NCI-H226 (cell line): Measurements from ENCODE around the gene QSOX2.

Experiments used
- DNase-seq: peaks from one replicate; pipeline ENCODE4 v3.0.0-alpha.2; 2015

The QSOX2 gene

DNA sequence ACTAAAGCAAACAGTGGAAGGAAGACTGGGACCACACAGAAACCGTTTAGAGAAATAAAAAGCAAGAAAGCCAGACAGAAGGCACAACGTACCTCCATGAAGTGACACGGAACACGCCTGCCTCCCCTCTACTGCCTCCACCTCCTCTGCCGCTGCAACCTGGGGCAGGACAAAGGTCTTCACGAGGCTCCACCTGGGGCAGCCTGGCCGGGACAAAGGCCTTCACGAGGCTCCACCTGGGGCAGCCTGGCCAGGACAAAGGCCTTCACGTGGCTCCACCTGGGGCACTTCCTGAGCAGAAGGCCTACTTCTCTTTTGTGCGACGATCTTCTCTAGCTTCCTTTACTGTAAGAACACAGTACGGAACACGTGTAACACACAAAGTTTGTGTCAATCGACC lies 11.7 kb downstream of the QSOX2 start:
- no peak for DNase-seq

DNA sequence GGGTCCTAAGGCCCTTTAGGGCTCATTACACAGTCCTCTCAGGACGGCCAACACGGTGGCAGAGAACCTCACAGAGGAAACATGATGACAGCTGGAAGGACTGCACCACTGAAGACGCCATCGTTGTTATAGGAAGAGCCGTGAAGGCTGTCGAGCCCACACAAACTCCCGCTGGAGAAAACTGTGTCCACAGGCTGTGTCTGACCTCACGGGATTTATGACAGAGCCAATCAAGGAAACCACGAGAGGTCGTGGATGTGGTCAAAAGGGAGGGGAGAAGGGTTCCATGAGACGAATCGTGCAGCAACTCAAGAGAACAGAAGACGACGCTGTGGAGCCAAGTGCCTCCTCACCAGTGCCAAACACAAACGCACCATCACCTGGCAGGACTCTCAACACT lies 12.2 kb downstream of the QSOX2 start:
- no peak for DNase-seq

DNA sequence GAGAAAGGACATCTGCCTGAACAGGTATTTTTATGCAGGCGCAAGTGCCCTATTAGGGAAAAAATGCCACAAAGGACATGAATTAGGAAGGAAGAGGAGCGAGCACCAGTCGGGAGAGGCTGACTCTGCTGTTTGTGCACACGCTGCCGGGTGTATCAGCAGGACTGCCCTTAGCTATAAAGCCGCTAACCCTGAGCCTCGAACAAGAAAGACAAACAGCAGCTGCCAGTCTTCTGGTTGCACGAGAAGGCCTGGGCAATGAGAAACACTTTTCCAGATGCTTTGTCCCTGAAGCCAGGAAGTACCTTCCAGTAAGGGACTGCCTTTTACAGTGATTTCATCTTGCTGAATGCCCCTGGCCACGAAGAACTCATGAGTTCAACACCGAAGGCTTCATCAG lies 12.6 kb downstream of the QSOX2 start:
- DNase-seq = no peak

DNA sequence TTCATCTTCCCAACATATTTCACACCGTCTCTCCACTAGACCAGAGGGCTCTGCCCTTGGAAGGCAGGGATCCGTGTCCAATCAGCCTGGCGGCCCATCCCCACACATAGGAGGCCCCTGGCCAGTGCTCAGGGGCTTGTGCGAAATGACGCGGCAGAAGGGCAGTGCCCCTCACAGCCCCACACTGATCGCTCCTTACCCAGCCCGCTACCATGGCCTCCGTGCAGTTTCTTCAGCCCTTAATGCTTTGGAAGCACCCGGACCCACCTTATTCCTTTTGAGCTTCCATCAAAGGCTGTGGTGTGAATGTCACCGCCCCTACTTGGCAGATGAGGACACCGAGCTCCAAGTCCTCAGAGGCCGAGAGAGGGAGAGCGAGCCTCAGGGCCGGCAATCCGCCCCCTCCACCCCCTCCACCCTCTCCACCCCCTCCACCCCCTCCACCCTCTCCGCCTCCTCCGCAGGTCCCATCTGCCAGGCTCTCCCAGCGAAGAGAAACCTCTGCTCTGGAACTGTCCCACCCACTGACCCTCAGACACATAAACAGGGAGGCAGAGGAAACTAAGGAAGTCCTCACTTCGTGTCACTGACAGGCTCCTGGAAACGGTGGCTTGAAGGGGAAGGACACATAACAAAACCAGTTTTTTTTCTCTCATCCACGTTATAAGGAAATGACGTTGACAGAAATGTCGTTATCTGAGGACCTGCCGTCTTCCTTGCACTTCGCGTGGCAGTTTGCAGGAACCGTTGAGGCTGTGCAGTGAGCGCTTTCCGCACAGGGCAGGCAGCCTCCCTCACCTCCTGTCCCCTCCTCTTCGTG lies 13.9 kb downstream of the QSOX2 start:
- no peak for DNase-seq

DNA sequence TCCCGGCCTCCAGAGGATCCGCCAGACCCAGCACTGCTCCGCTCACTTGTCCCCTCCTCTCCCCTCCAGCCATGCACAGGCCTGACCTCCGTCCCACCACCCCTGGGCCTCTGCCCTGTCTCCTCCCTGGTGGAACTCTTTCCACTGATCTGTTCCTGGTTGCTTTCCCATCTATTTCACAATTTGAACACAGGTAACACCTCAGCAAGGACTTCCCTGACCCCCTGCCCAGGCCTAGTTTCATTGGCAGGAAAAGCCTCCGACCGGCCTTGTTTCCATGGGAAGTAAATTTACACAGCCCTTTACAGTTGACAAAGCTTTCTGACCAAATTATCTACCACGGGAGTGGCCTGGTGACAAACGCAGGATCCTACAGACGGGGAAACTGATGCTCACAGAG lies 14.8 kb downstream of the QSOX2 start:
- DNase-seq = no peak

DNA sequence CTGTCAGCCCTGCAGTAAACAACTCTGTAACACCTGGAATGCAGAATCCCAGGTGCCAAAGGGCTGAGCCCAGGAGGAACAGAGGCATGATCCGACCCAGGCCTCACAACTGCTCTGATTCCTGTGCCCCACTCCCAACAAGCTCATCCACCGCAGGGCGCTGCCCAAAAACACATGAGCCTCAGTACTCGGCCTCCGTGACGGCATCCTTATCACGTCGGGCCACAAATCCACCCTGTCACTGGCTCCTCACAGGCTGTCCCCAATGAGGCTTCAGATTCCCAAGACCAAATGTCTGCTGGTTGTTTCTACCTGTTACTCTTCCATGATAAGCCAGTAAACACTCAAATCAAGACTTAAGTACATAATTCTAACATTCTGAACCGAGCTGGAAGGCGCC lies 15.2 kb downstream of the QSOX2 start:
- no peak for DNase-seq

DNA sequence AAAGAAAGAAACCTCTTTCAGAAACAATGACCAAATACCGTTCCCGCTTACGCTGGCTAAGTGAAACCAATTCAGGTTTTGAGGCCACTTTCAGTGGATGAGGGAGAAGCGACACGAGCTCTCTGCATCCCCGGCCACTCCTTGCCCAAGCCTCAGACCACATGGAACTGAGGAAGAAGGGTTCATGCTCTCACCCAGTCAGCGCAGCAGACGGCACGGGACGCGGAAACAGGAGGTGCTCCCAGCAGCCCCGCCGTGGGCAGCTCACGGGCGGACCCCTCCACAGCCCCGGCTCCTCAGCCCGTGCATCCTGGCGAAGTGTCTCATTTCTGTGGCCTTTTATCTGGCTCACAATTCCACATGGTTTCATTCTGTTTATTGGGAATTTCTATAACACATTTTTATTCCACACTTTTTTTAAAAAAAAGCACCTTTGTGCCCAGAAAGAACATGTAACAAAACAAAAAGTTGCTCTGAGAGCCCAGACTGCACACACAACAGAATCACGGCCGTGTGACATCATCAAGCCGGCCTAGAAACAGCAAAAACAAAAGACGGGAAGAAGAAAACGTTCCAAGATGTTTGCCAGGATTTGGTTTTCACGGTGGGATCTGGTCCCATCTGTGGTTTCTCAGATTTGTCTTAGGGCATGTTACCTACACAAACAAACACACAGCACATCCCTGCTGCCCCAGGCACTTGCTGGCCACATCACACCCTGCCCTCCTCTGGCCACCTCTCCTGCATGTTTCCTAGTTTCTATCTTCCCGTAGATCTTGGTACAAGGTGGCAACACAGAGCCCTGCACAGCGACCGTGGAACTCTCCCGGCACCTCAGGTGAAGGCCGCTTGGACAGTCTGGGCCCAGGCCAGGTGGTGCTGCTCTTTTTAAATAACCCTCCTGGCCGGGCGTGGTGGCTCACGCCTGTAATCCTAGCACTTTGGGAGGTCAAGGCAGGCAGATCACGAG lies 16.2 kb downstream of the QSOX2 start:
- no peak for DNase-seq

DNA sequence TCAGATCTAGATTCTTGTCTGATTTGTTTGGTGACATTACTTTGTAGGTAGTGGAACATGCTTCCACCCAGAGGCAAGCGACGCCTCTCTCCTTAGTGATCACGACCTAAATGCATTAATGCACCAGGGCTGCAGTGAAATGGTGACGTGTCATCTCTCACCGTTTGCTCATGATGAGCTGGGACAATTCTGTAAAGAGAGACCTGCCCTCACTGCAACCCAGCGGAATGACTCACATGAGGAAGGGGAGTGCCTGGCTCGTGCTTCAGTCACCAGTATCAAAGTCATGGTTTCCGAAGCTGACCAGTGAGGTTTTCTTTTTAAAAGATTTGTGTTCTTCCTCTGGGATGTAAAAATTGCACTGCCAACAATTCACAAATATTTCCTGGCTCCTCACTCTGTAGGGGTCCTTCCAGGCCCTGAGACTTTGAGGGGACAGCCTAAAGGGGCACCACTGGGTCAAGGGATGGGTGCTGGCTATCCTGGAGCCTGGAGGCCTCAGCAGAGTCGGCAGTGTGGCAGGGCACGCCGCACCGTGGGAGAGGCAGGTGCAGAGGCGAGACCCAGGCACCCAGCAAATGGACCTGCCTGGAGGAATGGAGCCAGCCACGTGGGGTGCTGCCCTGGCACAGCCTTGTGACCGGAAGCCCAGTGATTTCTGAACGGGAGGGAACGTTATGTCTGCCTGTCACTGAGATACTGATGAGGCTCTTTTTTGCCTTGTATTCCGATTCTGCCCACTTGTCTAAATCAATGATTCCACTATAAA lies 17.3 kb downstream of the QSOX2 start:
- DNase-seq = no peak

DNA sequence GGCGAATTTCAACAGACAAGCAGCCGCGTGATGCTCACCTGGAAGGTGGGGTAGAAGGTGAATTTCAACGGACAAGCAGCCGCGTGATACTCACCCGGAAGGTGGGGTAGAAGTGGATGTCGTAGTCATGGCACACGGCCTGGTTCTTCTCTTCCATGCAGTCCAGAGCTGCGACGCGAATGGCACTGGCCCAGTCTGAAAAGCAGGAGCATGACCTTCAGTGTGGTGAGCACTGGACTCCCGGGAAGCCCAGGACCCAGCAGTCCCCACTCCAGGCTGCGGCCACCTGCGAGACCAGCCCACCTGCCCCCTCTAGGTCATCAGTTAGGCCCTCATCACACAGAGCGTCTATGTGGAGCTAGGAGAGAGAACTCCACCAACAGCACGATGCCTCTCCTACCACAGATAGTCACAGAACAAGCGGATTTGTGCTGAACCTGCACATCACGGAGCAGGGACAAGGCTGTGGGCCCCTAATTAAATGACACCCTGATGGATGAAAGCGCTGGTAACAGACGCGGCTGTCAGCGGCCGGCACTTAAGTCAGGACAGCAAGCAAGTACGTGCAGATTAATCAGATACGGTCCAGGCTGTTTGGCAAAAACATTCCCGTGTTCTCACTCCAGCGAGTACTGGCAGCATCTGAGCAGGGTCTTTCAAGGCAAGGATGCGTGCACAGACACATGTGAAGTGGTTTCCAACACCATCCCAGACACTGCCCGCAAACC lies 18.8 kb downstream of the QSOX2 start:
- DNase-seq = no peak

DNA sequence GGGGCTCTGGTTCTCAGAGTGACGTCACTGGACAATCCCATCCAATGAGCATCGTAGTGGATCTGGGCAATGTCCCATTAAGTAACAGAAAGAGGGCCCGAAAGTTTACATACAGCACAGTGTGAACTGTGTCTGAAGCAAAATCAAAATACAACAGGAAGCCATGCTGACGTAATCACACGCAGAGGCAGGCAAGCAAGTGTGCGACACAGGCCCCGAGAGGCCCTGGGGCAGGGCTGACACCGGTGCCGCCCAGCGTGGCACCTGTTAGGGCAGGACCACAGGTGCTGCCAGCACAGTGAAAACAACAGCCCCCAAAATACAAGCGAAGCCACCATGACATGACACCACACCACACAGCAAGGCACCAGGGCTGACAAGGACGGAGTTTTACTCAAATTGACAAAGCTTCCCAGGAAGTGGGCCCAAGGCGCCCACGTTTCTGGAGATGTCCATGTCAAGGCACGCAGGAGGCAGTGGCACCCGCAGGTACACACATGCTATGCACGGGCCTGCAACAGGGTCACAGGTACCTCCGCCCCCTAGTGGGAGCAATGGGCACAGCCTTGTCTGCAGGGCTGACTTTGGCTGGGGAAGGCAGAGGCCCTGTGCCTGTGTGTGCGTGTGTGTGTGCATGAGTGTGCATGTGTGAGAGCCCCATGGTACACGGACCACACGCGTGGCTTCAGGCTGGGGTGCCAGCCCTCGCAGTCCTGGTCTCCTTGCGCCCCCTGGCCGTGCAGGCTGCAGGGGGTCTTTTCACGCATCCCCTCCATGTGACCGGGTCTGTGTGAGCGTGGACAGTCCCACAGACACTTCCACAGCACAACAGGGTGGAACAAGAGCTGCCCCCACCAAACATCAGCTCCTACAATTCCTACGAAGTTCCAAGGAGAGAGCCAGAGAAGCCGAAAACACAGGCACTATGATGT lies 19.6 kb downstream of the QSOX2 start:
- peak; percentile 26 for DNase-seq

DNA sequence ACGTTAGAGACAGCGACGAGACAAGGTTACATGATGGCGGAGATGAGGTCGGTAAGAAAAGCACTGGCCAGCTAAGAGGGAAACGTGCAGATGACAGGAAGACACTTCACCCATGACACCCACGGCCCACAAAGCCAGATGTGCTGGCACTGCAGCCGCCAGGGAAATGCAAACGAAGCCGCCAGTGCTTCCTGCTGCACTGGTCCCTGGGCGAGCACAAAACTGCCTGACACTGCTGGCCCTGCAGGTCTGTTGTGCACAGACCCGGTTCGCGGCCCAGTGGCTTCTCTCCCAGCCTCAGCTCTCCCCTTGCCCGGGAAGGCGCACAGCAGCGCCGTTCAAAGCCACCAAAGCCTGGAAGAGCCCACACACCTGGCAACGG lies 20.3 kb downstream of the QSOX2 start:
- DNase-seq = no peak

DNA sequence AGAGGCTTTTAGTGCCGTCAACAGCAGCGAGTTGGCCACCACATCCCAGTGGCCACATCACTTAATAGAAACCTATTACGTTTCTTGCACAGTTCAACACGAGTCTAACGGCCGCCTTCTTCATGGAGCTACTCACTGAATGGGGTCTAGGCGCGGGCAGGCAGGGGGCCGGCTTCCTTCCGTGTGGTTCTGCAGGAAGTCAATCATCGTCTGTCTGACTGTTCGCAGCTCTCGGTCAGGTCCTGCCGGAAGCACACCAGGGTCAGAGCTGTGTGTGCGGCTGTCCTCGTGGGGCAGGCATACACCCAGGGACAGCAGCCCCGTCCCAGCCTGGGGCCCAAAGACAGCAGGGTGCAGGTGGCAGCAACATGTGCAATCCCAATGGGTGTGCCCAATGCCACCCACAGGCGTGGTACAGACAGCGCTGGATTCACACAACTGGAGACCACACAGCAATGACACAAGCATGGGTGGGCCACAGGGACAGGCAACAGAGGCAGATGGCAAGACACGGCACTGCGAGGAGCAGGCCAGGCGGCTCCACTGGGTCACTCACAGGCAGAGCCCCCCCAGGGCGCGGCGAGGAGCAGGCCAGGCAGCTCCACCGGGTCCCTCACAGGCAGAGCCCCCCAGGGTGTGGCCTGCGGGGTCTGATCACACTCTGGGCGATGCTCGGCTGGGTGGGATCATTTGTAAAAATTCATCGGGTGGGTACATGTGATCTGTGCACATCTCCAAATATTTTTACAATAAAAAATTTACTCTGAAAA lies 21.6 kb downstream of the QSOX2 start:
- no peak for DNase-seq

DNA sequence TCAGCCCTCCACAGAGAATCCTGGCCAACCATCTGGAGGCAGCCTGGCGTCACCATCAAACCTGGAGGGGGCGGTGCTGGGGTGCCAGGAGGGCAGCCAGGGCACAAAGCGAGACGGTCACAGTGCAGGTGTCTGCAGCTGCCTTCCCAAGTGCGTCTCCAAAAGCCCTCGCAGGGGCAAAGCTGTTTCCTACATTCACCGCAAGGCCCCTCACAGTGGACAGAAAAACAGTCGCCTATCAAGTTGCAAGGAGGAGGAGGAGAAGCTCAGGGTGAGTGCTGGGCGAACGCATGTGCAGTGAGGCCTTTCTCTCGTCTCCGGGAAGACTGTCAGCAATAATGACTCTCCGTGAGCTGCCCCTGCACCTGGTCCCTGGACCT lies 22.7 kb downstream of the QSOX2 start:
- DNase-seq = no peak

DNA sequence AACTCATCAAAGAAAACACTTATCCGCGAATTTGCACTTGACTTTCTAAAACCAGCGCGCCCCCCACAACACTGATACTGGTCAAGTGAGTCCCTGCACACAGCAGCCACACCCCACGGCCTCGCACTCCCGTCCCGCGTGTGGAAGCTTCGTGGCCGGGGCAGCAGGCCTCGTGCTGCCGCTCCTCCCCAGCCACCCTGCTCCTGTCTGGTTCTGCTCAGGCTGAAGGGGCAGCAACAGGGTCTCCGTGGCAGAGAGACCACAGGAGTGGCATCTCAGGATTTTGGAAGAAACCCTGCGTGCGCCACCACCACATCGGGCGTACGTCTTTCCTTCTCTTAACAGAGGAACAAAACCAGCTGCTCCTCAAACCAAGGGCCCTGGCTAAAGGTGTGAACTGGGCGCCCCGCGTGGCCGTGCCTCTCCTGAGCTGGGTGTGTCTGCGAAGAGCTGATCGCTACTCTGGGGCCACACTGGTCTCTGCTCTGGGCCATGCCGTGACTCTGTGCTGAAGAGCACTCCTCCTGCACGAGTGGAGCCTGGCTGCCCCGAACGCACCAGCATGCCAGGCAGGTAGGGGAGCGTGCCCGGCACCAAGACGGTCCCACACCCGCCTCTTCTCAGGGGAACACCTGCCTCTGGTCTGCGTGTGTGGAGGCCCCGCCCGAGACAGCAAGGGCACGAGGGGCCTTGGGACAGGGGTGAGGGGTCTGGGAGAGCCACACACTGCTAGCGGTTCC lies 23.3 kb downstream of the QSOX2 start:
- no peak for DNase-seq

DNA sequence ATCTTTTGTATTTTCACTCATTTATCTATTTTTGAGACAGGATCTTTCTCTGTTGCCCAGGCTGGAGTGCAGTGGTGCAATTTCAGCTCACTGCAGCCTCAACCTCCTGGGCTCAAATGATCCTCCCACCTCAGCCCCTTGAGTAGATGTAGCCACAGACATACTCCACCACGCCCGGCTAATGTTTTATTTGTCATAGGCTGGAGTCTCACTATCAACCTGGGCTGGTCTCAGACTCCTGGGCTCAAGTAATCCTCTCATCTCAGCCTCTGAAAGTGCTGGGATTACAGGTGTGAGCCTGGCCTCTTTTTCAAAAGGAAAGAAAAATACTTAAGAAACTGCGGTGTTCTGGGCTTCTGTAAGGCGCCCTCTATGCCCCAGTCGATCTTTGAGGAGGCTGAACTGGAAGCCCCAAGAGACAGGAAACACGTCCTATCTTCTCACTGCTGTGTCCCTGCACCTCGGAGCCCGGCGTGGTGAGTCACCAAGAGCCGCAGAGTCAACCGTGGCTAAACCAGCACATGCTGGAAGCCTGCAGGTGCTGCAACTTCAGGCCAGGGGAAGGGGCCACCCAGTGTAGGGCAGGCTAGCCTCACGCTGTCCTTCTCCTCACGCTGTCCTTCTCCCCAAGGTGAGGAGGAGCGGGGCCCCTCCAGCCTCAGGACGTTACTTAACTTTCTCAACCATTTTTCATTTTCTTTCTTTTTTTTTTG lies 25.4 kb downstream of the QSOX2 start:
- no peak for DNase-seq

DNA sequence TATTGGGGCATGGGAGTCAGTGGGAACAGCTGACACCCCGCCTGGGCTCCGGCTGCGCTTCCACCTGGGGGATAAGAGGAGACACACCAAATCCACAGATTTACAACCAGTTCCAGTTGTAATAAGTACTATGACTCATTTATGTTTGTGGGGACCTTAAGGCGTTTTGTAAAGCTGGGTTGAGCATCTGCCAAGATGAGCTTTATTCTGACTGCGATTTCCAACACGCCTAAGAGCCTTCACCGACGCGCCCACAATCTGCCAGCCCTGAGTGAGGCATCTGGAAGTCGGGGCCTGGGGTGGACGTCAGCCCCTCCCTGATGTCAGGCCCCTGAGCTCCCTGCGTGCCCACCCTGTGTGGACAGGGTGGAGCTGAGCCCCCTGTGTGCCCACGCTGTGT lies 26.3 kb downstream of the QSOX2 start:
- DNase-seq = no peak

DNA sequence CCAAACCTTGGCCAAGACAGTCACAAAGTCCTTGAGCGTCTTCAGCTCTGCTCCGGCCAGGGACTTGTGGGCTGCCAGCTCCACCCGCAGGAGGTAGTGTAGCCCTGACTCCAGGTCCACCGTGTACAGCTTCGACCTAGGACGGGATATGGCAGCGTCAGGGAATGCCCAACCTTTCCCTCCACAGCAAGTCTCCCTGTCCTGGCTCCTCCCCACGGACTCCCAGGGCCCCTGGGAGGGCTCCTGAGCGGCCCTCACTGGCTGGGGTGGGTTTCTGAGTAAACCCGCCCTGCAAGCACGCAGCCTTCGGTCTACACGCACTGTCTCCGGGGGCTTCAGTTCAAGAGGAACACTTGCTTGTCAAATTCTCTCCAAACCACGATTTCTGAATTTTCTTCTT lies 26.9 kb downstream of the QSOX2 start:
- DNase-seq = no peak

DNA sequence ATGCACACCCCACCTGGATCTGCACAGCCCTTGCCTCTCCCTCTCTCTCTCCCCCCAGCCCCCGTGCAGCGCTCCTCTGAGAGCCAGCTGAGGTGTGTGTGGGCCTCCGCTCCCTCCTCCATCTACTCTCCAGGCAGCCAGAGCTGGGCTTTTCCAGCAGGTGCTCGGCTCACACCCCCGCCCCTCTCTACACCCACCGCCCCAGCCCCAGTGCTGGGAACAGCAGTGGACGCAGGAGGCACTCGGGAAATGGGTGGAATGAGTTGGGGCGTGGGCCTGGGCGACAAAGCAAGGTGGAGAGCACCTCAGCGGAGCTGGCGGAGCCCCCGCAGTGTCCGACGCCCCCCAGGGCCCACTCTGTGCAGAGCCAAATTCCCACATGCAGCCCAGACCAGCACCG lies 27.3 kb downstream of the QSOX2 start:
- DNase-seq = no peak

DNA sequence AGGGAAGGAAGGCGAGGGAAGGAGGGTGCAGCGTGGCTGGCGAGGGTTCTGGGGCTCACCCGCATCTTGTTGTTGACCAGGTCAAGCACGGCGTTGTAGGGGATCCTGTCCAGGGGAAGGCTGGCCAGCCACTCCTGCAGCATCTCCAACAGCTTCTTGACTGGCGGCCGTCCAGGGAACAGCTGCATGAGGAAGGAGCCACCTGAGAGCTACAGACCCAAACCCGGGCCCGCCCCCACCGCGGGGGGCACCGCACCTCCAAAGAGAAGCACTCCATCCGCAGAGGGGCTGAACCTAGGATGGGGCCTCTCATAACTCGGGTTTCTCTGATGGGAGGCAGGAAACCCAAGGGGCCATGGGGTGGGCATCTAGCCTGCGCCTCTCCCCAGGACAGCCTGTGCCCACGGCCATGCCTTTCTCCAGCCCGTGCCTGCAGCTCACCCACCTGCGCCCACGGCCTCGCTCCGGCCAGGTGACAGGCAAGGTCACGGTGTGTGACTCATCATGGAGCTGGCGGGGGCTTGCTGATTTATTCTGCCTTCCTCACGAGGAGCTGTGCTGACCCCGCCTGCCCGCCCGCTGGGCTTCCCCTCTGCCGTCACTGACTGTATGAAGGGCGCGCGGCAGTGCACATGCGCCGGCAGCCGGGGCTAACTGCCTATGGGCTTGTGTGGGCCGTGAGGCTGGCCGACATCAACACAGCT lies 28.9 kb downstream of the QSOX2 start:
- no peak for DNase-seq
